Smooth muscle cell of the brain vasculature (primary cell): ENCODE data around the gene ZG16B.

Experiments
- DNase-seq: peaks from one replicate; pipeline ENCODE4 v3.0.0-alpha.2; 2012; ENCODE audit warnings: low read depth, low spot score

Gene ZG16B

DNA sequence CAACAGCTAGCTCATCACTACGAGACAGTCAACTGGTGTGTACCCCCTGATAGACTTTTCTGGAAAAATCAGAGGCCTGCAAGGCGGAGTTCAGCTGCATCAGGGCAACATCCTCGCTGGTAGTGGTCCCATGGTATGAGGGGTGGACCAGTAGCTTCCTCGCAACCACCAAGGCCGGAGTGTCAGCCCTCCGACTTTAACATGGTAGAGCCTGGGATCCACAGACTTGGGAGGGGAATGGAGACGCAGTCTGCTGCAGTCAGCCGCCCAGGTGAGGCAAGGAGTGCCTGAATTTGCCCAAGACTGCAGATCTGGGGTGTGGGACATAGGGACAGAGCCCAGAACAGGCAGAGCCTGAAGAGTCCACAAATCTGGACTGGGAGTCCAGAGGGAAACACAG lies 13.4 kb downstream of the ZG16B start:
- no peak for DNase-seq

DNA sequence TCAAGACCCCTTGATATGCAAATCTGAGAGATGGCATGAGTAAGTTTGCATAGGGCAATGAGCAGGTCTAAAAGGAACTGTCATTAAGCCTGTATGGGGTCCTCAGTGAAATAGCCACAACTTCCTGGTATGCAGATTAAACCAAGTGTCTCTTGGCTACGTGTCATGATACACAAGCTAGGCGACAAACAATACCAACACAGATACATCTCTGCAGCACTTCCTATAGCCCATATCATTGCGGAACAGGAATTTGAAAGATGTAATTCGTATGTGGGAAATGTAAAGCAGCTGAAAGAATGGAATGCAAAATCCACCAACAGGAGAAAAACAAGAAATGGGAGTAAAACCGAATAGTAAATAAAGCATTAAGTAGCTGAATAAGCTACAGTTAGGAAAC lies 15.0 kb downstream of the ZG16B start:
- no peak for DNase-seq

DNA sequence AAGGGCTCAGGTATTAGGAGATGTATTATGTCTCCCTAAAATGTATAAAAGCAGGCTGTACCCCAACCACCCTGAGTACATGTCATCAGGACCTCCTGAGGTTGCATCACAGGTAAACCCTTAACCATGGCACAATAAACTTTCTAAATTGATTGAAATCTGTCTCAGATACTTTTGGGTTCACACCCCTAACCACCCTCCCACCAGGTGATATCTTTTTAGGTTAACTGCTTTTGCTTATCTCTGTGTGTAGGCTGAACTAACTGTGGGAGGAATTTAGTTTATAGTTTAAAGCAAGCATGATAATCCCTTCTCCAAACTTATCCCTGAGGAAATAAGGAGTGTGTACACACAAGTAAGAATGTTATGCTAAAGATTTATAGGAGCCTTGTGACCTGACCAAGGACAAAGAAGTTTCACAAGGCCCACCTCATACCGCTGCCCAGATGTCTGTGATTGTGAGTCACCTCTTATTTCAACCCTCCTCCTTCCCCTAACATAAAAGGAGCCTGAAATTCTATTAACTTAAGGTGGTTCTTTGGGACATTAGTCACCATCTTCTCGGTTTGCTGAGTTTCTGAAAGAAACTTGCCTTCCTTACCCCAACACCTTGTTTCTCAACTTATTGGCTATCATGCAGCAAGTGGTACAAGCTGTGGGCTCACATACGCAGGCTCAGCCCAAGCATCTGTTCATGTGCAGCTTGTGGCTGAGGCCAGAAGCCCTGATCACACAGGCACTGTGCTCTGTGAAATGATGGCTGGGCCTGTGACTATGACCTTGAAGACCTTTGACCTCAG lies 16.6 kb downstream of the ZG16B start:
- DNase-seq = no peak

DNA sequence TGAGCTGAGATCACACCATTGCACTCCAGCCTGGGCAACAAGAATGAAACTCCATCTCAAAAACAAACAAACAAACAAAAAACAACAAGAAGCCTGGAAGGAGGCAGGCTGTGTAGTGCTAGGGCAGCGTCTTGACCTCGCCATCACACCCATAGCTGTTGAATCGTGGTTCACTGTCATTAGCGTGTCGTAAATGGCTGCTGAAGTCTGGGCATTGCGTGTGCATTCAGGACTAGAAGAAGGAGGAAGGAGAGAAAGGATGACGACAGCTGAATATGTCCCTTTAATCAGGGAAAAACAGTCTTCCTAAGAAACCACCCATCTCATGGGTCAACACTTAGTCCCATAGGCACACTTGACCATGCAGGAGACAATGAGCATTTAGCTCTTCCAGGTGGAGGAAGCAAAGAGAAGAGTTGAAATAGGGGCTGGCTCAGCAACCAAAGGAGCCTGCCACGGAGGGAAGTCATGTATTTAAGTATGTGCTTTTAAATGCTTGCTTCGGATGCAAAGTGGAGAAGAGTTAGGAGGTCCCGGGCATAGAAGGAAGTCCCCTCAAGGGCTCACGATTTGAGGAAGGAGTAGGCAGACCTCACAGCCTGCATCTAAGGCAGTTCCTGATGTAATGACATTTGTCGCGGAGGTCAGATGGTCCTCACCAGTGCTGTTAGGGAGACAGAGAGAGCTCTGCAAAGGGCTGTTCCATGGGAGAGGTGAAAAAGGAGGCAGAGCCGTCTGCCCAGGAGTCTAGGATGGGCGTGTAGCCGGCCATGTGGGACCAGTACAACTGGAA lies 19.0 kb downstream of the ZG16B start:
- no peak for DNase-seq

DNA sequence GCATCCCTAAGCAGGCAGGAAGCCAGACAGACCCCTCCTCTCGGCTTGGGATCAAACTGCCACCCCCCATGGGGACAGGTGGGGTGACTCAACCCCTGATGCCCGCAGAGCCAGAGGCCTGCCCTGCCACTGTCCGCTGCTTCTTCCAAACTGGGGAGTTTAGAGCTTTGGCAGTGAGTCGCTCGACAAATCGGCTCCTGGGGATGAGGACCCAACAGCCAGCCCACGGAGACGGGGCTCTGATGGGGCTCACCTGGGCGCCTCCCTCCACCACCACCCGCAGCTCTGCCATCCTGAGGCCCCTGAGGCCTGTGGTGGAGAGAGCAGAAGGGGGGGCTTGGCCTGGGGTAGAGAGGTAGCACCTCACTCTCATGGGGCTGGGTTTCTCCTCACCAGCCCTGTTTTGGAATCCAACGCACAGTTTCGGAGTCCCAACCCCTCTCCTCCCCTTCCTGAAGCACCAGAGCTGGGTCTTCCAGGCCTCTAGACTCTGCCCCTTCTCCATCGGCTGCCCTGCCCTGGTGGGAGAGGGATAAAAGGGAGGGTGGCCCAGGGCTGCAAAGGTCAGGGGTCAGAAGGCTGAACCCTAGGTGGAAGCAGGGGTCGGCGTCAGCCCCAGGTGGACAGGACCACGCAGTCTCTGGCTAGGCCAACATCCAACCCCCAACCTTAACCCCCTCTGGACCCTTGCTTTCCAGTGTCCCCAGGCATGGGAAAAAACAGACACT lies 22.1 kb downstream of the ZG16B start:
- no peak for DNase-seq

DNA sequence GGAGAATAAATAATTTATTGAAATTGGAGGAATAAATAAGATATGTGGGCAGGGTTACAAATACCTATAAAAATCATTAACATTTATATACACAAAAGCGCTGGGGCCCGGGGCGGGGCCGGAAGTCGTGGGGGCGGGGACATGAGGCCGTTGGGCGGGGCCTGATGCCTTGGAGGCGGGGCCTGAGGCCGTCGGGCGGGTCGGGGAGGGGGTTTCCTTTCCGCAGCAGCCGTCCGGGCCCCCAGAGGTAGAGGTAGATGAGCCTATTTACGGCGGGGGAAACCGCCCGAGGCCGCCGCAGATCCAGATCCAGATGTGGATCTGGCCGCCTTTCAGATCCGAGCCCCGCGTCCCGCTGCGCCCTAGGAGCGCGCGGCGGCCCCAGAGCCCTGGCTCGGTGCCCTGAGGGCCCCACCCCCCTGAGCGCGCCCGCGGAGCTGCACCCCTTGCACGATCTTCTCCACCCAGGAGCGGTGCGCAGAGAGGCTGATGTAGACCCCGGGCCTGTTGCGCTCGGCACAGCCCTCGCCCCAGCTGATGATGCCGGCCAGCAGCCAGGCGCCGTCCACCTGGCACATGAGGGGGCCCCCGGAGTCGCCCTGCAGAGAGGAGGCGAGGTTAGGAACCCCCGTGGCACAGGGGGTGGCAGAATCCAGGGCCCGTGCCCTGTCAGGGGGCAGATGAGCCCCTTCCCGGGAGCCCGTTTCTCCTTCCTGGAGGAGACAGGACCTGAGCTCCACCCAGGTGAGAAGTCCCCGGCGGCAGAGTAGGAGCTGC lies 22.8 kb downstream of the ZG16B start:
- DNase-seq = no peak

DNA sequence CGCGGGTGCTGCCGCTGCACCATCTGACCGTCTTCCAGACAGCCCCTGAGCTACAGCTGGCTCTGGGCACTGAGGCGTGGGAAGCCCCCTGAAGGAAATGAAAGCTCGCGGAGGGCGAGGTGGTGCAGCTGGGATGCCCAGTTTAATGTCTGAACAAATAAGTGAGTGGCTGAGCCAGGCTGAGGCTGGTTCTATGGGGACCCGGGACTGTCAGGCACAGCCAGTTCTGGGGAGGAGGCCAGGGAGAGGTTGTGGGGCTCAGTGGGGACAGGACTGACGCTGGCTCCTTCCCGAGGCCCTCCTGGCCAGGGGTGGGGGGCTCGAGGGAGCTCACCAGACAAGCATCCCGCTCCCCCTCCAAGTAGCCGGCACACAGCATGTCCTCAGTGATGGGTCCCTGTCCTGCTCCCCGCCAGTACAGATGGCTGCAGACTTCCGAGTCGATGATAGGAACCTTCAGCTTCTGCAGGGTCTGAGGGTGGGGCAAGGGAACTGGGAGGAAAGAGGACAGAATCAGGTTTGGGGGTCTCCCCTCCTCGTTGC lies 23.5 kb downstream of the ZG16B start:
- no peak for DNase-seq

DNA sequence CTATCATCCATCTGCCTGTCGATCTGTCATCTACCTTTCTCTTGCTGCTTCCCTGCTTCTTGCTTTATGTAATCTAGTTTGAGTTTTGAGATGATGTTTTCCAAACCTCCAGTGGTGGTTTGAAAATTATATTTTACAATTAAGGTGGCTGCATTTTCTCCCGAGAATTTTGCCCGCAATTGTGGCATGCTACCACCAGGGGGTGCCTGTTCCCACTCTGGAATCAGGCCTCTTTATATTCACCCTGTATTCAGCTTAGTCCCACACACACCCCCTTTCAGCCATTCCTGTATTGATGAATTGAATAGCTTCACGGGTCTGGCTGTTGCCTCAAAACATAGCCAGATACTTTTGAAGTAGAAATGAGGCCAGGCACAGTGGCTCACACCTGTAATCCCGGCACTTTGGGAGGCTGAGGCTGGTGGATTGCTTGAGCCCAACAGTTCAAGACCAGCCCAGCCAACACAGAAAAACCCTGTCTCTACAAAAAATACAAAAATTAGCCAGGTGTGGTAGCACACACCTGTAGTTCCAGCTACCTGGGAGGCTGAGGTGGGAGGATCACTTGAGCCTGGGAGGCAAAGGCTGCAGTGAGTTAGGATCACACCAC lies 24.7 kb downstream of the ZG16B start:
- no peak for DNase-seq

DNA sequence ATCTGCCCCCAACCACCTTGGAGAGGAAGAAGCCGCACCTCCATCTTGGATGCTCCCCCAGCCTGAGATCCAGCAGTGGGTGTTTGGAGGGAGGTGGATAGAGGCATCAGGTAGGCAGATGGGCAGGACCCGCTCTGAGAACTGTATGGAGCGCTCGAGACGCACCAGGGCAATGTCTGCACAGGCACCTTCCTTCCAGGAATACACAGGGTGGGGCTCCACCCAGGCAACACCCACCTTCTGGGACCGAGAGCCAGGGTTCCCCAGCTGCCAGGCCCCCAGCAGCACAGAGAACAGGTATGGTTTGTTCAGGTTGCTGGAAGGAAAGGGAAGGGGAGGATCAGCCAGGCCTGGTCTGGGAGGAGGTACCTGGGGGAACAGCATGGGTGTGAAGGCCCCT lies 25.4 kb downstream of the ZG16B start:
- DNase-seq = no peak

DNA sequence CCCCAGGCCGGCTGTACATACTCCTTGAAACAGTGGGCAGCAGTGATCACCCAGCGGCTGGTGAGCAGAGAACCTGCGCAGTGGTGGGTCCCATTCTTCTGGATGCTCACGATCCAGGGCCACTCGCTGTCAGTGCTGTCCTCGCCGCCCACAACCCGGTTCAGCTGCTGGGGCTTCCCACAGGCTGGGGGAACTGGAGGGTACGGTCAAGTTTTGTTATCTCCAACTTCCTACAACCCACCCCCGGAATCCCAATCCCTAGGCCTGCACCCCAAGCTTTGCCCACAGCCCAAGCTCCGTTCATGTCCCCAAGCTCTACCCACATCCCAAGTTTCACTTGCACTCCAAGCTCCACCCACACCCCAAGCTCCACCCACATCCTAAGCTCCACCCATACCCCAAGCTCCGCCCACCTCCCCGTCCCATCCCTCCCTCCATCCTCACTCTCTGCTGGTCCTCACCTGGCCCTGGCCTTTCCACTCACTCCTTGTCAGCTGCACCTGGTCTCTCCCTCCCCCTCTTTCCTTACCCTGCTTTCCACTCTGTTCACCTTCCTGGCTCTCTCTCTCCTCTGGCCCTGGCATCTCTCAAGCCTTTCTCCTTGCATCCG lies 26.1 kb downstream of the ZG16B start:
- no peak for DNase-seq

DNA sequence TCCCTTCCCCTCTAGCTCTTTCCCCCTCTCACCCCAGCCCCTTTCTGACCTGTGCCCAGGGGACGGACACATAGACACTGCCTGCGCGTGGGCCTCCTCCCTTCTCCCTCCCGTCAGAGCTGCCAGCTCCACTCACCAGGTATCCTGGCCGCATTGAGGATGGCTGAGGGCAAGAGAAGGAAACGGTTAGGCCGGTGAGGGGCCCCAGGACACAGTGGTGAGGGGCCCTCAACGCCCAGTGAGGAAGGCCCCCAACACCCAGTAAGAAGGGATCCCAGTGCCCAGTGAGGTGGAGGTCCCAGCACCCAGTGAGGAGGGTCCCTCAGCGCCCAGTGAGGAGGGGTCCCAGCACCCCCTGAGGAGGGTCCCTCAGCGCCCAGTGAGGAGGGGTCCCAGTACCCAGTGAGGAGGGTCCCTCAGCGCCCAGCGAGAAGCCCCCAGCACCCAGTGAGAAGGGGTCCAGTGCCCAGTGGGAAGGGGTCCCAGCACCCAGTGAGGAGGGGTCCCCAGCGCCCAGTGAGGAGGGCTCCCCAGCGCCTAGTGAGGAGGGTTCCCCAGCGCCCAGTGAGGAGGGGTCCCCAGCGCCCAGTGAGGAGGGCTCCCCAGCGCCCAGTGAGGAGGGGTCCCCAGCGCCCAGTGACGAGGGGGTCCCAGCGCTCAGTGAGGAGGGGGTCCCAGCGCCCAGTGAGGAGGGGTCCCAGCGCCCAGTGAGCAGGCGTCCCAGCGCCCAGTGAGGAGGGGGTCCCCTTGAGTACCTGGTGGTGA lies 26.8 kb downstream of the ZG16B start:
- DNase-seq = no peak

DNA sequence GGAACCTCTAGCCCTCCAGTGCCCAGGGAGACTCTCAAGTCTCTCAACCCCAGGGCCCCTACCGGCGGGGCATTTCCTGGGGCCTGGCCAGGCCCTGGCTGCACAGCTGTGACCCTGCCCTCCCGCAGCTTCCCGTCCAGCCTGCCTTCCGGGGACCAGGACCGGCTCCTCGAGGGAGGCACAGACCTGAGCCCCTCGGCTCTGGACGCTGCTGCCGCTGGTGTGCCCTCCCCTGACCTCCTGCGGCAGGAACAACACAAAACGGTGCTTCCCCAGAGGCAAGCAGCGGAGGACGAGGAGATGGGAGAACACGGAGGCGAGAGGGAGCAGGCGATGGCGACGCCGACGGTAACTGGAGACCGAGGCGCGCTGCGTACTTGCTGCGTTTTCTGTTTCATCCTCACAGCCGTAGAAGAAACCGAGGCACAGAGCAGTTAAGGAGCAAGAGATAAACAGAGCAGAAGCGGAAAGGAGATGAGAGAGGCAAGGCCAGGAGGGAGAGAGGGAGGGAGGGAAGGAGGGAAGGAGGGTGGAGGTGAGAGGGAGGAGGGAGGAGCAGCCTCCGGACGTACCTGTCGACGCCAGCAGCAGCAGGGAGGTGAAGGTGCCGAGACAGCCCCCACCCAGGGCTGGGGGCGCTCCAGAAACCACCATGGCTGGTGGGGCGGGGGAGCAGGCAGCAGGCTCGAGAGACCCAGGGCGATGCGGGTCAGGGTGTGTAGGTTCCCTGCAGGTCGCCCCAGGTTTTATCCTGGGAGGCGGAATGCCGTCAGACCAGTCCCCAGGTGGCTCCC lies 27.5 kb downstream of the ZG16B start, which contains the start of gene PRSS22:
Gene PRSS22, minus strand, starts transcription at position 720 of the 794 bp plus-strand sequence. Its CDS starts 66 bp downstream, at position 654.
- DNase-seq = no peak

DNA sequence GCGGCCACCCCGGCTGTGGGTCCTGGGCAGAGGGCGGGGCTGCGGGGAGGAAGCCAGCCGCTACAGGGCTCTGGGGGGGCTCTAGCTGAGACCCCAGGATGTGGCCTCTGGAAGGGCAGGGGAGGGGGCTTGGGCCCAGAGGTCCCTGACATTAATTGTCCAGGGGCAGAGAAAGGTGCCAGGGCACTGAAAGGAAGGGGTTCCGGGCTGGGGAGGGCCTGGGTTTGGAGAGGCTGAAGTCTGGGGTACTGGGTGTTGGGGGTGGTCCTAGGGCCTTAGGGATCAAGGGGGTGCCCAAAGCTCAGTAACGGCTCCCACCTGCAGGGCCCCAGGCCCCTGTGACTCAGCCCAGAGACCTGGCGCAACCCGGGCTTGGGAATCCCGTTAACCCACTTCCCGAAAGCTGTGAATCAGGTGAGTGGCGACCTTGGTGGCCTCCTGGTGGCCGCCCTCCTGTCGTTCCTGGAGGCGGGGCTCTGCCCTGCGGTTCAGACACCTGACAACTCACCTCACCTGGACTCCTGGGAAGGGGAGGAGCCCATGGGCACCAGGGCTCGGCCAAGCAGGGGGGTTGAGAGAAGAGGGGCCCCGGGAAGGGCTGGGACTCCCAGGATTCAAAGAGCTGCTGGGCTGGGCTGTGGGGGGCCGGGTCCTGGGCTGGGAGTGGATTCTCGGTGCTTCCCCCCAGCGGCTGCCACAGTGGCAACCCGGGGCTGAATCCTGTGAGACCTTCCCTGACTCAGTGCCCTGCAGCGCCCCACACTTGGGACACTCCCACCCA lies 28.3 kb downstream of the ZG16B start:
- no peak for DNase-seq

DNA sequence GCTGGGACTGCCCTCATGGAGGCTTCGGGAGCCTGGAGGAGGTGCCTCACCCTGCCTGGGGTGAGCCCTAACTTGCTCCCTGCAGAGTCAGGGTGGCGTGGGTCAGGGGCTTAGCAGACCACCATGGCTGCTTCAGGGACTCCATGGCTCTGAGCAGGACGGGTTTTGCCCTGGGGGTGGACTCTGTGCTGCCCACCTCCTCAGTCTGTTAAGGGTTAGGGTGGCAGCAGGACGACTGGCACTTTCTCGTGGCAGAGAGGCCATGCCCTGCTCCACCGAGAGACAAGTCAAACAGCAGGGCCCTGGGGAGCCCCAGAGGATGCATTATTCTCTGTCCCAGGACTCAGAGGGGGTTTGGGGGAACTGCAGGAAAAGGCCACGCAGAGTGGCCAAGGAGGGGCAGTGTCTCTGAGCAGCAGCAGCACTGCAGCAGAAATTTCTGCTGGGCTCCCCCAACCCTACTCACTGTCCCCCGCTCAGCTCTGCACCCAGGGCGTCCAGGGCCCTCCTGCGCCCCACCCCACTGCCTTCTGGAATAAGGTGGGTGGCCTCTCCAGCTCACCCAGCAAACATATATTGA lies 29.7 kb downstream of the ZG16B start:
- no peak for DNase-seq

DNA sequence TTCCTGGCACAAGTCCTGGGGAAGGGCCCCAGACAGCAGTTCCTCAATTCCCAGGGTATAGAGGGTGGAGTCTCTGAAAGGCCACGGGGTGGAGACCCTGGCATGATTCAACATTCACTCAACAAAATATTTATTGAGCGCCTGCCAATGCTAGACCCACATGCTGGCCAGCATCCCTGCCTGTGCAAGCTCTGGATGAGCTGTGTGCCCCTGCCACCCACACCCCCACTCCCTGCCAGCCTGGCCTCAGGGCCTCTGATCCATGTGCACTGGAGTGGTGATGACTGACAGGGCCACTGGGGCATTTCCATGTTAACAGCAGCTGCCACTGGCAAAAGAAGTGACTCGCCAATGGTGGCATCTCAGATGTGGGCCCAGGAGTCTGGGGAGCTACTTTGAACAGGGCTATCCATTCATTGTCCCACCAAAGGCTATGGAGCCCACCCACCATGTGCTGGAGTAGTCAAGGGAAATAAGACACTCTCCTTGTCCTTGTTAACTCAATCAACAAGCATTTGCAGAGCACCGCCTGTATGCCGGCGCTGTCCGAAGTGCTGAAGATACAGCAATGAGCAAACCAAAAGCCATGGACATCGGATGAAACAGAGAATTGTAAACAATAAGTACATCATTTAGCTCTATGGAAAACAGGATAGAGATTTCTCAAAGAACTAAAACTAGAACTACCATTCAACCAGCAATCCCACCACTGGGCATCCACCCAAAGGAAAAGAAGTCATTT lies 30.9 kb downstream of the ZG16B start:
- no peak for DNase-seq

DNA sequence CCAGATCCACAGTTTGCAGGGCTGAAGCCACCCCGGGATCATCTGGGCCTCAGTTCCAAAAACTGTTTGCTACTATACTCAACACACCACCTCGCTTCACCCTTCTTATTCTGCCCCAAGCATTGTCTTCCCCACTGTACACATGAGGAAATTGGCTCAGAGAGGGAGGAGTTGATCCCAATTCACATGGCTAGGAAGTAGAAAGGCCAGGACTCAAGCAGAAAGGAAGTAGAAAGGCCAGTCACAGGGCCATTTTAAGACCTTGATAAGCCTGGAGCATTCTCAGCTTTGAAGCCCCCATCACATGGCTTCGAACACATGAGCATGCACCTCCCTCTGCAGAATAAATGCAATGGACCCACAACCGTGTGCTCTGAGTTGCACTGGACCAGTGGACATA lies 35.5 kb downstream of the ZG16B start:
- no peak for DNase-seq

DNA sequence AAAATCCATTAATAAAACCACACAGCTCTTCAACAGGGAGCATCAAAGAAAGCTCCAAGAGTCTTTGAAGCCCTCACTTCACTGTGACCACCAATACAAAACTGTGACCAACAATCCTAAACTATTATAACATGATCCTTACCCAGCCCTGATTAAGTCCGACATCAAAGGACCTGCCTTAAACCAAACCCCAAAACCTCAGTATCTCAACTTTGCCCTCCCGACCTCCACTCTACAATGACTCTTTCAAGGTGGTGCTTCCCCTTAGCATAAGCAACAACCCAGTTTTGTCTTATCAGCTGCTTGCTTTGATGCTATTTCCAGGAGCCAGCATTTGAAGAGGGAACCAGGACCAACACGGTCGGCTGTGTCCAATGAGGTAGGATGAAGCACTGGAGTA lies 36.3 kb downstream of the ZG16B start:
- DNase-seq = no peak
